ENCODE results near the gene SIL1. TPM values are rescaled to one million over a fixed set of nuclear protein-coding genes. Genes with fewer than 3 reads are reported as not detected.

SIL1 gene
- total and polyA plus RNA-seq, 2 donors (not counting 1 experiment from before 2014, with no cell fraction given), result 66.4 to 85.5 TPM

GRCh38 chr5:139138109-139138508, 60.1 kb downstream of the SIL1 start:
- H3K27me3 ChIP-seq (ENCODE audit: control insufficient read depth, insufficient read depth, low read length), result no peaks in the 10 kb centered on the region
- H3K79me2 ChIP-seq (ENCODE audit: control insufficient read depth, insufficient read depth, low read length), result peaks cover 2% of the 10 kb centered on the region
- no peak overlapping the region for H3K9ac ChIP-seq (ENCODE audit: insufficient read depth, low read length)
- H2AFZ ChIP-seq (ENCODE audit: low read length), result no peak overlapping the region
- DNase-seq (ENCODE audit: low read depth in 2 of 2), result peak; percentile 23 to 76
- H3K4me3 ChIP-seq (replicated peaks in 1 of 4; ENCODE audit: control extremely low read depth in 1 of 4, insufficient read depth in 1 of 4, low read depth in 3 of 4, low read length in 4 of 4), result no peak overlapping the region
- no peak overlapping the region for H3K27ac ChIP-seq (ENCODE audit: insufficient read depth, low read length)
- no peaks in the 10 kb centered on the region for H4K20me1 ChIP-seq (ENCODE audit: control insufficient read depth, extremely low read depth, insufficient read depth, low read length)
- no peaks in the 10 kb centered on the region for H3K9me3 ChIP-seq (ENCODE audit: control insufficient read depth, insufficient read depth, low read depth, low read length)
- TF ChIP-seq EZH2 (IDR thresholded peaks at IDR 0.05; ENCODE audit: low read length, missing control alignments) (no peak), CTCF (conservative IDR thresholded peaks at IDR 0.05 in 1 of 2, IDR thresholded peaks at IDR 0.05 in 1 of 2; ENCODE audit: low read depth in 1 of 2, low read length in 2 of 2) (no peak)
- H3K36me3 ChIP-seq (ENCODE audit: control insufficient read depth, insufficient read depth, low read length), result no peaks in the 10 kb centered on the region
- peaks cover 21% of the 10 kb centered on the region for H3K4me1 ChIP-seq (ENCODE audit: control insufficient read depth, extremely low read depth, insufficient read depth, low read length)
- no peak overlapping the region for H3K4me2 ChIP-seq (ENCODE audit: extremely low read depth, insufficient read depth, low read length)

- peaks cover 2% of the 10 kb centered on the region for H3K79me2 ChIP-seq (ENCODE audit: control insufficient read depth, insufficient read depth, low read length)
- H4K20me1 ChIP-seq (ENCODE audit: control insufficient read depth, extremely low read depth, insufficient read depth, low read length), result no peaks in the 10 kb centered on the region
- H3K9me3 ChIP-seq (ENCODE audit: control insufficient read depth, insufficient read depth, low read depth, low read length), result no peaks in the 10 kb centered on the region
- H3K4me2 ChIP-seq (ENCODE audit: extremely low read depth, insufficient read depth, low read length), result no peak overlapping the region
- TF ChIP-seq CTCF (conservative IDR thresholded peaks at IDR 0.05 in 1 of 2, IDR thresholded peaks at IDR 0.05 in 1 of 2; ENCODE audit: low read depth in 1 of 2, low read length in 2 of 2), result peak; percentile 22 to 33
- no peak for TF ChIP-seq EZH2 (IDR thresholded peaks at IDR 0.05; ENCODE audit: low read length, missing control alignments)
- no peak overlapping the region for H3K9ac ChIP-seq (ENCODE audit: insufficient read depth, low read length)
- H3K4me3 ChIP-seq (replicated peaks in 1 of 4; ENCODE audit: control extremely low read depth in 1 of 4, insufficient read depth in 1 of 4, low read depth in 3 of 4, low read length in 4 of 4), result no peak overlapping the region
- peaks cover 21% of the 10 kb centered on the region for H3K4me1 ChIP-seq (ENCODE audit: control insufficient read depth, extremely low read depth, insufficient read depth, low read length)
- H3K27me3 ChIP-seq (ENCODE audit: control insufficient read depth, insufficient read depth, low read length), result no peaks in the 10 kb centered on the region
- peak; percentile 45 to 49 for DNase-seq (ENCODE audit: low read depth in 2 of 2)
- no peaks in the 10 kb centered on the region for H3K36me3 ChIP-seq (ENCODE audit: control insufficient read depth, insufficient read depth, low read length)
- H3K27ac ChIP-seq (ENCODE audit: insufficient read depth, low read length), result no peak overlapping the region
- H2AFZ ChIP-seq (ENCODE audit: low read length), result no peak overlapping the region
Observed at GRCh38 chr5:139137697-139138096, 60.5 kb downstream of the SIL1 start.

- H4K20me1 ChIP-seq (ENCODE audit: control insufficient read depth, extremely low read depth, insufficient read depth, low read length), result no peaks in the 10 kb centered on the region
Observed at GRCh38 chr5:139134906-139135305, 63.3 kb downstream of the SIL1 start.

More at GRCh38 chr5:139134906-139135305, 63.3 kb downstream of the SIL1 start:
- no peaks in the 10 kb centered on the region for H3K79me2 ChIP-seq (ENCODE audit: control insufficient read depth, insufficient read depth, low read length)
- H2AFZ ChIP-seq (ENCODE audit: low read length), result no peak overlapping the region
- H3K4me2 ChIP-seq (ENCODE audit: extremely low read depth, insufficient read depth, low read length), result no peak overlapping the region
- H3K4me1 ChIP-seq (ENCODE audit: control insufficient read depth, extremely low read depth, insufficient read depth, low read length), result peaks cover 15% of the 10 kb centered on the region
- TF ChIP-seq EZH2 (IDR thresholded peaks at IDR 0.05; ENCODE audit: low read length, missing control alignments), result no peak
- TF ChIP-seq CTCF (conservative IDR thresholded peaks at IDR 0.05 in 1 of 2, IDR thresholded peaks at IDR 0.05 in 1 of 2; ENCODE audit: low read depth in 1 of 2, low read length in 2 of 2), result no peak
- H3K36me3 ChIP-seq (ENCODE audit: control insufficient read depth, insufficient read depth, low read length), result no peaks in the 10 kb centered on the region
- H3K9me3 ChIP-seq (ENCODE audit: control insufficient read depth, insufficient read depth, low read depth, low read length), result no peaks in the 10 kb centered on the region
- H3K27me3 ChIP-seq (ENCODE audit: control insufficient read depth, insufficient read depth, low read length), result no peaks in the 10 kb centered on the region
- H3K9ac ChIP-seq (ENCODE audit: insufficient read depth, low read length), result no peak overlapping the region
- H3K4me3 ChIP-seq (replicated peaks in 1 of 4; ENCODE audit: control extremely low read depth in 1 of 4, insufficient read depth in 1 of 4, low read depth in 3 of 4, low read length in 4 of 4), result no peak overlapping the region
- no peak overlapping the region for H3K27ac ChIP-seq (ENCODE audit: insufficient read depth, low read length)
- DNase-seq (ENCODE audit: low read depth in 2 of 2), result no peak

Measured in fibroblast of lung (primary cell).